Measurements from ENCODE around the gene KIFAP3. TPM values are rescaled to one million over a fixed set of nuclear protein-coding genes. Genes with fewer than 3 reads are reported as not detected.

KIFAP3 gene
- total and polyA plus RNA-seq, 7 donors, result 14.4 to 36.7 (median 28.1) TPM

- peak overlapping the region; percentile 83 to 96 (median 86) for H3K4me3 ChIP-seq
- peak; percentile 78 for DNase-seq
- no peaks in the 10 kb centered on the region for H3K27me3 ChIP-seq
- H3K27ac ChIP-seq, result peak overlapping the region; percentile 94 to 99 (median 97)
- H3K4me1 ChIP-seq, result peaks cover 0 to 25% (median 18%) of the 10 kb centered on the region in 4 donors
- TF ChIP-seq POLR2AphosphoS5 (IDR thresholded peaks at IDR 0.05) (peak in 1 of 4 donors; percentile 80), EP300 (IDR thresholded peaks at IDR 0.05) (no peak), CTCF (IDR thresholded peaks at IDR 0.05) (no peak), POLR2A (IDR thresholded peaks at IDR 0.05) (no peak)
- H3K36me3 ChIP-seq, result peaks cover 0 to 5% (median 0%) of the 10 kb centered on the region in 4 donors
- no peaks in the 10 kb centered on the region for H3K9me3 ChIP-seq
- 0 to 1% methylated on average over 51 of the region's 51 CpGs for WGBS, 2 donors
- intact Hi-C loops (cut with DNase I), result loop anchor here (5.0 kb wide), 2 partner anchors 101 to 406 kb away; partner anchors contain the start of genes METTL18 and SLC19A2
These were observed 181.4 kb downstream of the KIFAP3 start for GRCh38 chr1:169892927-169893644.

GRCh38 chr1:169892176-169892926, 182.1 kb downstream of the KIFAP3 start:
- intact Hi-C loops (cut with DNase I), result loop anchor here (5.0 kb wide), 2 partner anchors 100 to 405 kb away; partner anchors contain the start of genes METTL18 and SLC19A2
- TF ChIP-seq EP300 (IDR thresholded peaks at IDR 0.05) (no peak), POLR2A (IDR thresholded peaks at IDR 0.05) (no peak), CTCF (IDR thresholded peaks at IDR 0.05) (no peak), POLR2AphosphoS5 (IDR thresholded peaks at IDR 0.05) (no peak)
- 36 to 55% methylated on average over 8 of the region's 8 CpGs for WGBS, 2 donors

GRCh38 chr1:169891539-169891885, 183.0 kb downstream of the KIFAP3 start:
- Histone ChIP-seq H3K4me3 (no peak overlapping the region), H3K4me1 (peaks cover 0 to 30% (median 20%) of the 10 kb centered on the region in 4 donors), H3K27me3 (no peaks in the 10 kb centered on the region), H3K9me3 (no peaks in the 10 kb centered on the region), H3K27ac (peak overlapping the region in 1 of 4 donors; percentile 0), H3K36me3 (peaks cover 0 to 20% (median 2%) of the 10 kb centered on the region in 4 donors)
- intact Hi-C loops (cut with DNase I), result loop anchor here (5.0 kb wide), 2 partner anchors 99 to 404 kb away; partner anchors contain the start of genes METTL18 and SLC19A2
- 12 to 51% methylated on average over 2 of the region's 2 CpGs for WGBS, 2 donors
- TF ChIP-seq POLR2AphosphoS5 (IDR thresholded peaks at IDR 0.05) (no peak), EP300 (IDR thresholded peaks at IDR 0.05) (no peak)
- no peak for DNase-seq

More at GRCh38 chr1:169892176-169892926, 182.1 kb downstream of the KIFAP3 start:
- no peaks in the 10 kb centered on the region for H3K27me3 ChIP-seq
- no peaks in the 10 kb centered on the region for H3K9me3 ChIP-seq
- no peak for DNase-seq
- H3K36me3 ChIP-seq, result peaks cover 0 to 12% (median 0%) of the 10 kb centered on the region in 4 donors
- peaks cover 0 to 27% (median 18%) of the 10 kb centered on the region in 4 donors for H3K4me1 ChIP-seq
- H3K27ac ChIP-seq, result peak overlapping the region; percentile 94 to 99 (median 97)
- peak overlapping the region; percentile 83 to 96 (median 86) for H3K4me3 ChIP-seq

GRCh38 chr1:169890761-169891538, 183.5 kb downstream of the KIFAP3 start:
- Histone ChIP-seq H3K4me3 (no peak overlapping the region), H3K36me3 (peaks cover 0 to 26% (median 2%) of the 10 kb centered on the region in 4 donors), H3K27ac (peak overlapping the region in 1 of 4 donors; percentile 0), H3K4me1 (peaks cover 0 to 34% (median 20%) of the 10 kb centered on the region in 4 donors), H3K9me3 (no peaks in the 10 kb centered on the region), H3K27me3 (no peaks in the 10 kb centered on the region)
- intact Hi-C loops (cut with DNase I), result loop anchor here (5.0 kb wide), 2 partner anchors 99 to 404 kb away; partner anchors contain the start of genes METTL18 and SLC19A2
- 14 to 33% methylated on average over 5 of the region's 5 CpGs for WGBS, 2 donors
- TF ChIP-seq CTCF (IDR thresholded peaks at IDR 0.05) (no peak), POLR2A (IDR thresholded peaks at IDR 0.05) (no peak), EP300 (IDR thresholded peaks at IDR 0.05) (no peak), POLR2AphosphoS5 (IDR thresholded peaks at IDR 0.05) (no peak)
- DNase-seq, result no peak
